Activated gamma-delta T cell (primary cell): ENCODE measurements around the gene NOS3.

Experiments used
- DNase-seq: peaks from one replicate; lab custom pipeline; 2025; lab: John Stamatoyannopoulos, UW
- total RNA-seq, 2 donors: gene quantifications; one replicate each; lab custom pipeline; 2026; lab: John Stamatoyannopoulos, UW

Gene NOS3
- 1.1 to 2.4 reads per million in 2 donors for total RNA-seq

- no peak for DNase-seq
Observed at GRCh38 chr7:150990416-150991186, at the start of gene NOS3. Gene NOS3 (plus strand): TSS chr7:150991017. CDS start chr7:150993804, 2,787 bp downstream.

- no peak for DNase-seq
Observed at GRCh38 chr7:150941351-150942000, 49.3 kb upstream of the NOS3 start.

GRCh38 chr7:150942001-150942590, 48.7 kb upstream of the NOS3 start:
- no peak for DNase-seq

GRCh38 chr7:150942591-150943452, 48.0 kb upstream of the NOS3 start:
- DNase-seq: no peak

GRCh38 chr7:150943453-150943814, 47.4 kb upstream of the NOS3 start:
- no peak for DNase-seq

GRCh38 chr7:150944066-150945042, 46.5 kb upstream of the NOS3 start:
- DNase-seq: no peak

- DNase-seq: no peak
Observed at GRCh38 chr7:150945171-150945852, 45.5 kb upstream of the NOS3 start.

- DNase-seq: no peak
Observed at GRCh38 chr7:150945853-150946420, 44.9 kb upstream of the NOS3 start.

GRCh38 chr7:150946421-150947240, 44.2 kb upstream of the NOS3 start:
- DNase-seq: no peak

- DNase-seq: no peak
Observed at GRCh38 chr7:150947241-150947745, 43.5 kb upstream of the NOS3 start.

GRCh38 chr7:150947761-150948651, 42.8 kb upstream of the NOS3 start:
- no peak for DNase-seq

GRCh38 chr7:150948791-150949251, 42.0 kb upstream of the NOS3 start:
- no peak for DNase-seq

GRCh38 chr7:150949564-150949963, 41.3 kb upstream of the NOS3 start:
- DNase-seq: no peak

GRCh38 chr7:150949971-150950491, 40.8 kb upstream of the NOS3 start:
- DNase-seq: no peak

GRCh38 chr7:150950496-150951180, 40.2 kb upstream of the NOS3 start:
- DNase-seq: no peak

- DNase-seq: no peak
Observed at GRCh38 chr7:150951181-150951520, 39.7 kb upstream of the NOS3 start.

- no peak for DNase-seq
Observed at GRCh38 chr7:150951521-150951920, 39.3 kb upstream of the NOS3 start.
